HepG2 (cell line): ENCODE data around the gene CXCL17. TPM values are rescaled to one million over a fixed set of nuclear protein-coding genes. Genes with fewer than 3 reads are reported as not detected.

ENCODE experiments used
- EZH2 ChIP-seq: conservative IDR thresholded peaks from 2 replicates; pipeline ENCODE4 v1.6.1; 2012; ENCODE audit warnings: mild to moderate bottlenecking, low read depth, low read length, moderate library complexity
- KDM4B ChIP-seq: sonication (generic); formaldehyde crosslinking; IDR thresholded peaks from 2 replicates; pipeline ENCODE4 v1.4.0; 2020; ENCODE audit warnings: missing genetic modification reagents
- KDM5A ChIP-seq: fragments of 200-600 bp; sonication (generic); IDR thresholded peaks from 2 replicates; pipeline ENCODE4 v1.7.0; 2018; ENCODE audit warnings: antibody characterized with exemption, mild to moderate bottlenecking, low read length, borderline replicate concordance
- MEIS2 ChIP-seq: sonication (generic); formaldehyde crosslinking; IDR thresholded peaks from 2 replicates; pipeline ENCODE4 v1.9.0; 2021; ENCODE audit warnings: mild to moderate bottlenecking, missing genetic modification reagents
- NFRKB ChIP-seq: fragments of 450-650 bp; IDR thresholded peaks from 2 replicates; pipeline ENCODE4 v1.6.1; 2017
- ONECUT2 ChIP-seq: sonication (generic); formaldehyde crosslinking; IDR thresholded peaks from 2 replicates; pipeline ENCODE4 v1.4.0; 2020; ENCODE audit warnings: missing genetic modification reagents
- SIN3A ChIP-seq: IDR thresholded peaks from 2 replicates; pipeline ENCODE4 v1.6.1; 2011; ENCODE audit warnings: low read depth, mild to moderate bottlenecking, control low read depth, low read length, borderline replicate concordance
- SMC3 ChIP-seq: IDR thresholded peaks from 2 replicates; pipeline ENCODE4 v1.6.1; 2011; ENCODE audit warnings: low read length, improper control_type of control experiment
- SOX5 ChIP-seq: IDR thresholded peaks from 2 replicates; pipeline ENCODE4 v1.6.1; 2016; ENCODE audit warnings: borderline replicate concordance
- SP140L ChIP-seq: sonication (generic); formaldehyde crosslinking; IDR thresholded peaks from 2 replicates; pipeline ENCODE4 v1.4.0; 2020; ENCODE audit warnings: missing genetic modification reagents, borderline replicate concordance
- THYN1 ChIP-seq: sonication (generic); formaldehyde crosslinking; IDR thresholded peaks from 2 replicates; pipeline ENCODE4 v1.8.1; 2023; ENCODE audit warnings: low read depth, mild to moderate bottlenecking, moderate library complexity, missing genetic modification reagents, borderline replicate concordance
- ZFP1 ChIP-seq: IDR thresholded peaks from 2 replicates; pipeline ENCODE4 v1.6.1; 2016
- ZNF3 ChIP-seq: IDR thresholded peaks from 2 replicates; pipeline ENCODE4 v1.7.0; 2017; ENCODE audit warnings: inconsistent platforms
- ZNF629 ChIP-seq: sonication (generic); formaldehyde crosslinking; conservative IDR thresholded peaks from 2 replicates; pipeline ENCODE4 v1.5.0; 2020; ENCODE audit warnings: missing genetic modification reagents
- ZNF724P ChIP-seq: sonication (generic); formaldehyde crosslinking; IDR thresholded peaks from 2 replicates; pipeline ENCODE4 v1.8.0; 2022; ENCODE audit warnings: missing genetic modification reagents, borderline replicate concordance
- ZNF776 ChIP-seq: sonication (generic); formaldehyde crosslinking; IDR thresholded peaks from 2 replicates; pipeline ENCODE4 v1.4.0; 2020; ENCODE audit warnings: mild to moderate bottlenecking, missing genetic modification reagents
- ZNF788 ChIP-seq: sonication (generic); formaldehyde crosslinking; IDR thresholded peaks from 2 replicates; pipeline ENCODE4 v1.5.0; 2020; ENCODE audit warnings: mild to moderate bottlenecking, missing genetic modification reagents, borderline replicate concordance
- ZSCAN22 ChIP-seq: sonication (generic); formaldehyde crosslinking; IDR thresholded peaks from 2 replicates; pipeline ENCODE4 v1.4.0; 2020; ENCODE audit warnings: mild to moderate bottlenecking, missing genetic modification reagents
- polyA plus RNA-seq, 8 experiments: library from polyadenylated mRNA; depleted of rRNA in 3 of 8; stranded (reverse) in 7 of 8; unstranded in 1 of 8; fragments of >200 nt; fragmentation: Illumina TruSeq in 4 of 8; extraction: Trizol in 4 of 8; gene quantifications; 2 replicates each; pipeline versions ENCODE4 v1.2.1 to v1.2.3, GENCODE V29; 2011 to 2016; ENCODE audit warnings: low read depth in 4 of 8, missing spikeins in 1 of 8, mixed read lengths in 1 of 8; ENCODE audit not compliant: insufficient read depth in 1 of 8
- total RNA-seq, 5 experiments: library from RNA; depleted of rRNA; stranded (reverse); fragments of >200 nt; fragmentation: Illumina TruSeq; extraction: Trizol; gene quantifications; 2 replicates each; pipeline ENCODE4 v1.2.3, GENCODE V29; 2016; ENCODE audit warnings: low read depth in 1 of 5
- TF ChIP-seq, protein P1 (sequence below): sonication (generic); formaldehyde crosslinking; IDR thresholded peaks from 2 replicates; pipeline ENCODE4 v1.8.1; 2023; ENCODE audit warnings: missing genetic modification reagents, mild to moderate bottlenecking, borderline replicate concordance
- TF ChIP-seq, protein P2 (sequence below): sonication (generic); IDR thresholded peaks from 2 replicates; pipeline ENCODE4 v1.6.1; 2016; ENCODE audit warnings: low read depth, borderline replicate concordance
- TF ChIP-seq, protein P3 (sequence below): sonication (generic); formaldehyde crosslinking; IDR thresholded peaks from 2 replicates; pipeline ENCODE4 v1.8.1; 2023; ENCODE audit warnings: mild to moderate bottlenecking, missing genetic modification reagents
- TF ChIP-seq, protein P4 (sequence below): sonication (generic); formaldehyde crosslinking; IDR thresholded peaks from 2 replicates; pipeline ENCODE4 v1.5.1; 2020; ENCODE audit warnings: mild to moderate bottlenecking, missing genetic modification reagents, borderline replicate concordance
- TF ChIP-seq, protein P5 (sequence below): sonication (generic); formaldehyde crosslinking; IDR thresholded peaks from 2 replicates; pipeline ENCODE4 v1.5.0; 2020; ENCODE audit warnings: mild to moderate bottlenecking, missing genetic modification reagents, moderate library complexity

CXCL17 gene
- total and polyA plus RNA-seq, 2 of the 13 experiments (the other 11 are each of a cell fraction or from before 2014, with no cell fraction given), result 0.12 TPM; not detected in 1

DNA sequence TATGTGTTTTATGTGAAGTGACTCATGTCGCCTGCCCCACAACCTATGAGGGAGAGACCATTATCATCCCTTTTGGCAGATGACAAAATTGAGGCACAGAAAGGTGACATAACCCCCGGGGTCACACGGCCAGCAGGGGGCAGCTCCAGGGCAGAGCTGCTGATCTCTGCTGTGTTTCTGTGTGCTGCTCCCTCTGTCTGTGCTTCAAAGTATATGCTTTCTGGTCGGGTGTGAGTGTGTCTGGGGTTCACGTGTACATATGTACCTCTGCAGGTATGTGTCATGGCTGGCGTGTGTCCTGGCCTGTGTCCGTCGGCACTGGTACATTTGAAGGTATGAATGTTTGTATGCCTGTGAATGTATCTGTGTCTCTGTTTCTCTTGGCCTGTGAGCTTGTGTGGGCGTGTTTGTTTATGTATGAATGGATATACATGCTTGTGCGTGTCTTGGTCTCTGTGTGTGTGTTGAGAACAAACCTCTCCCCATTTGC, 22.6 kb downstream of the CXCL17 start (continued):
- TF ChIP-seq SP140L (CRISPR knock-in tag), result no peak
- no peak for TF ChIP-seq ZFP1 (CRISPR knock-in tag)
- peak; percentile 37; the same call in 1 of the 2 replicates for TF ChIP-seq ZNF3 (CRISPR knock-in tag)
- TF ChIP-seq ONECUT2 (CRISPR knock-in tag), result no peak
- TF ChIP-seq MEIS2 (CRISPR knock-in tag), result 0 out of 2 replicates have a peak, but pooled peaks have one; percentile 40
- peak; percentile 82 for TF ChIP-seq SMC3
- no peak for TF ChIP-seq KDM5A
- no peak for TF ChIP-seq ZNF724P (CRISPR knock-in tag)
- TF ChIP-seq EZH2, result no peak
- no peak for TF ChIP-seq NFRKB
- TF ChIP-seq, protein P1, sequence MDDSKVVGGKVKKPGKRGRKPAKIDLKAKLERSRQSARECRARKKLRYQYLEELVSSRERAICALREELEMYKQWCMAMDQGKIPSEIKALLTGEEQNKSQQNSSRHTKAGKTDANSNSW (CRISPR knock-in tag), result no peak
- TF ChIP-seq, protein P2, sequence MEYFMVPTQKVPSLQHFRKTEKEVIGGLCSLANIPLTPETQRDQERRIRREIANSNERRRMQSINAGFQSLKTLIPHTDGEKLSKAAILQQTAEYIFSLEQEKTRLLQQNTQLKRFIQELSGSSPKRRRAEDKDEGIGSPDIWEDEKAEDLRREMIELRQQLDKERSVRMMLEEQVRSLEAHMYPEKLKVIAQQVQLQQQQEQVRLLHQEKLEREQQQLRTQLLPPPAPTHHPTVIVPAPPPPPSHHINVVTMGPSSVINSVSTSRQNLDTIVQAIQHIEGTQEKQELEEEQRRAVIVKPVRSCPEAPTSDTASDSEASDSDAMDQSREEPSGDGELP, result no peak
- no peak for TF ChIP-seq SIN3A
- TF ChIP-seq, protein P3, sequence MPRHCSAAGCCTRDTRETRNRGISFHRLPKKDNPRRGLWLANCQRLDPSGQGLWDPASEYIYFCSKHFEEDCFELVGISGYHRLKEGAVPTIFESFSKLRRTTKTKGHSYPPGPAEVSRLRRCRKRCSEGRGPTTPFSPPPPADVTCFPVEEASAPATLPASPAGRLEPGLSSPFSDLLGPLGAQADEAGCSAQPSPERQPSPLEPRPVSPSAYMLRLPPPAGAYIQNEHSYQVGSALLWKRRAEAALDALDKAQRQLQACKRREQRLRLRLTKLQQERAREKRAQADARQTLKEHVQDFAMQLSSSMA (CRISPR knock-in tag), result no peak
- peak; percentile 26; the same call in 1 of the 2 replicates for TF ChIP-seq SOX5 (CRISPR knock-in tag)
- no peak for TF ChIP-seq THYN1
- TF ChIP-seq ZNF776, result no peak
- TF ChIP-seq, protein P4, sequence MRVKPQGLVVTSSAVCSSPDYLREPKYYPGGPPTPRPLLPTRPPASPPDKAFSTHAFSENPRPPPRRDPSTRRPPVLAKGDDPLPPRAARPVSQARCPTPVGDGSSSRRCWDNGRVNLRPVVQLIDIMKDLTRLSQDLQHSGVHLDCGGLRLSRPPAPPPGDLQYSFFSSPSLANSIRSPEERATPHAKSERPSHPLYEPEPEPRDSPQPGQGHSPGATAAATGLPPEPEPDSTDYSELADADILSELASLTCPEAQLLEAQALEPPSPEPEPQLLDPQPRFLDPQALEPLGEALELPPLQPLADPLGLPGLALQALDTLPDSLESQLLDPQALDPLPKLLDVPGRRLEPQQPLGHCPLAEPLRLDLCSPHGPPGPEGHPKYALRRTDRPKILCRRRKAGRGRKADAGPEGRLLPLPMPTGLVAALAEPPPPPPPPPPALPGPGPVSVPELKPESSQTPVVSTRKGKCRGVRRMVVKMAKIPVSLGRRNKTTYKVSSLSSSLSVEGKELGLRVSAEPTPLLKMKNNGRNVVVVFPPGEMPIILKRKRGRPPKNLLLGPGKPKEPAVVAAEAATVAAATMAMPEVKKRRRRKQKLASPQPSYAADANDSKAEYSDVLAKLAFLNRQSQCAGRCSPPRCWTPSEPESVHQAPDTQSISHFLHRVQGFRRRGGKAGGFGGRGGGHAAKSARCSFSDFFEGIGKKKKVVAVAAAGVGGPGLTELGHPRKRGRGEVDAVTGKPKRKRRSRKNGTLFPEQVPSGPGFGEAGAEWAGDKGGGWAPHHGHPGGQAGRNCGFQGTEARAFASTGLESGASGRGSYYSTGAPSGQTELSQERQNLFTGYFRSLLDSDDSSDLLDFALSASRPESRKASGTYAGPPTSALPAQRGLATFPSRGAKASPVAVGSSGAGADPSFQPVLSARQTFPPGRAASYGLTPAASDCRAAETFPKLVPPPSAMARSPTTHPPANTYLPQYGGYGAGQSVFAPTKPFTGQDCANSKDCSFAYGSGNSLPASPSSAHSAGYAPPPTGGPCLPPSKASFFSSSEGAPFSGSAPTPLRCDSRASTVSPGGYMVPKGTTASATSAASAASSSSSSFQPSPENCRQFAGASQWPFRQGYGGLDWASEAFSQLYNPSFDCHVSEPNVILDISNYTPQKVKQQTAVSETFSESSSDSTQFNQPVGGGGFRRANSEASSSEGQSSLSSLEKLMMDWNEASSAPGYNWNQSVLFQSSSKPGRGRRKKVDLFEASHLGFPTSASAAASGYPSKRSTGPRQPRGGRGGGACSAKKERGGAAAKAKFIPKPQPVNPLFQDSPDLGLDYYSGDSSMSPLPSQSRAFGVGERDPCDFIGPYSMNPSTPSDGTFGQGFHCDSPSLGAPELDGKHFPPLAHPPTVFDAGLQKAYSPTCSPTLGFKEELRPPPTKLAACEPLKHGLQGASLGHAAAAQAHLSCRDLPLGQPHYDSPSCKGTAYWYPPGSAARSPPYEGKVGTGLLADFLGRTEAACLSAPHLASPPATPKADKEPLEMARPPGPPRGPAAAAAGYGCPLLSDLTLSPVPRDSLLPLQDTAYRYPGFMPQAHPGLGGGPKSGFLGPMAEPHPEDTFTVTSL, result no peak
- TF ChIP-seq ZSCAN22 (CRISPR knock-in tag), result no peak
- no peak for TF ChIP-seq KDM4B (CRISPR knock-in tag)
- TF ChIP-seq, protein P5, sequence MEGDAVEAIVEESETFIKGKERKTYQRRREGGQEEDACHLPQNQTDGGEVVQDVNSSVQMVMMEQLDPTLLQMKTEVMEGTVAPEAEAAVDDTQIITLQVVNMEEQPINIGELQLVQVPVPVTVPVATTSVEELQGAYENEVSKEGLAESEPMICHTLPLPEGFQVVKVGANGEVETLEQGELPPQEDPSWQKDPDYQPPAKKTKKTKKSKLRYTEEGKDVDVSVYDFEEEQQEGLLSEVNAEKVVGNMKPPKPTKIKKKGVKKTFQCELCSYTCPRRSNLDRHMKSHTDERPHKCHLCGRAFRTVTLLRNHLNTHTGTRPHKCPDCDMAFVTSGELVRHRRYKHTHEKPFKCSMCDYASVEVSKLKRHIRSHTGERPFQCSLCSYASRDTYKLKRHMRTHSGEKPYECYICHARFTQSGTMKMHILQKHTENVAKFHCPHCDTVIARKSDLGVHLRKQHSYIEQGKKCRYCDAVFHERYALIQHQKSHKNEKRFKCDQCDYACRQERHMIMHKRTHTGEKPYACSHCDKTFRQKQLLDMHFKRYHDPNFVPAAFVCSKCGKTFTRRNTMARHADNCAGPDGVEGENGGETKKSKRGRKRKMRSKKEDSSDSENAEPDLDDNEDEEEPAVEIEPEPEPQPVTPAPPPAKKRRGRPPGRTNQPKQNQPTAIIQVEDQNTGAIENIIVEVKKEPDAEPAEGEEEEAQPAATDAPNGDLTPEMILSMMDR (CRISPR knock-in tag), result peak; percentile 89
- peak; percentile 67; the same call in 1 of the 2 replicates for TF ChIP-seq ZNF788 (CRISPR knock-in tag)
- peak; percentile 98 for TF ChIP-seq ZNF629 (CRISPR knock-in tag)
